Measurements from ENCODE around the gene SYT2.

DNA sequence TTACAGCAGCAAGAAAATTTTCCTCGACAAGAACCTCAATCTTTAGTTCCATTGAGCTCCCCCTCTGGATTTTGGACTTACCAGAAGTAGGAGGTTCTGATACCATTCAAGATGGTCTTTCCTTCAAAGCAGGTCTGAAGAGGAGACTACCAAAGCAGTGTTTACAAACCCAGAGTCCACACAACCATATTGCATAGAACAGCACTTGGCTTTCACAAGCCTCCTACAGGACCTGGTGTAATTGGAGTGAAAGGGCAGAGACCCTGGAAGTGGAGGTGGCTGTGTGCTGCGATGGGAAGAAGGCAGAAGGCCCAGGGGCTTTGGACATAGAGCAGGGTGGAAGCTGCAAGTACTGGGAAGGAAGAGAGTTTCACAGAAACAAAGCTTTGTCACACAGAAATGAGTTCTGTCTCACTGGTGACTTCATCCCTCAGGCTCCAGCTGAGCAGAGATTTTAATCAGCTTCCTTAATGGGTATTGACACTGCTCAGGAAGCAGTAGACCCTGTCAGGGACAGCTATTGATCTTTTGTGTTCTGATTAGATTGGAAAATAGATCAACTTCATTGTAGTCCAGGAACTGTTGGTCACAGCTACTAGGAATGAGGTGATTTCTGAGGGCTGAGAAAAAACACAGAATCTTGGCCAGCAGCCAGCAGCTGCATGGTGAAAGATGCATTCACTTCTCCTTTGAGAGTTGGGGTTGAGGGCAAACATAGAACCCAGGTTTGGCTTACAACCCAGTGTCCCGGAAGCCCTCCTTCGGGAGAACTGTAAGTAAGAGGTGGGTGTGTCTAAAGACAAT lies 124.0 kb downstream of the SYT2 start:
- TF ChIP-seq EP300 (IDR thresholded peaks at IDR 0.05) (no peak), POLR2A (IDR thresholded peaks at IDR 0.05; ENCODE audit: low read depth) (no peak)
- TF ChIP-seq, protein P1, sequence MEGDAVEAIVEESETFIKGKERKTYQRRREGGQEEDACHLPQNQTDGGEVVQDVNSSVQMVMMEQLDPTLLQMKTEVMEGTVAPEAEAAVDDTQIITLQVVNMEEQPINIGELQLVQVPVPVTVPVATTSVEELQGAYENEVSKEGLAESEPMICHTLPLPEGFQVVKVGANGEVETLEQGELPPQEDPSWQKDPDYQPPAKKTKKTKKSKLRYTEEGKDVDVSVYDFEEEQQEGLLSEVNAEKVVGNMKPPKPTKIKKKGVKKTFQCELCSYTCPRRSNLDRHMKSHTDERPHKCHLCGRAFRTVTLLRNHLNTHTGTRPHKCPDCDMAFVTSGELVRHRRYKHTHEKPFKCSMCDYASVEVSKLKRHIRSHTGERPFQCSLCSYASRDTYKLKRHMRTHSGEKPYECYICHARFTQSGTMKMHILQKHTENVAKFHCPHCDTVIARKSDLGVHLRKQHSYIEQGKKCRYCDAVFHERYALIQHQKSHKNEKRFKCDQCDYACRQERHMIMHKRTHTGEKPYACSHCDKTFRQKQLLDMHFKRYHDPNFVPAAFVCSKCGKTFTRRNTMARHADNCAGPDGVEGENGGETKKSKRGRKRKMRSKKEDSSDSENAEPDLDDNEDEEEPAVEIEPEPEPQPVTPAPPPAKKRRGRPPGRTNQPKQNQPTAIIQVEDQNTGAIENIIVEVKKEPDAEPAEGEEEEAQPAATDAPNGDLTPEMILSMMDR (IDR thresholded peaks at IDR 0.05), result no peak

All from esophagus muscularis mucosa (tissue), 4 donors.